GM23338 (cell line): ENCODE data around the gene EXOSC7.

Experiments
- CREB1 ChIP-seq: fragments of 250-450 bp; sonication (Bioruptor Pico); IDR thresholded peaks from 2 replicates; pipeline ENCODE4 v1.5.0; 2020; ENCODE audit warnings: low read depth, mild to moderate bottlenecking, moderate library complexity
- ETS1 ChIP-seq: IDR thresholded peaks from 2 replicates; pipeline ENCODE4 v1.6.1; 2016; ENCODE audit warnings: antibody characterized with exemption
- EZH2 ChIP-seq: fragments of 200-600 bp; sonication (generic); IDR thresholded peaks from one replicate; pipeline ENCODE4 v1.8.0; 2017; ENCODE audit warnings: antibody characterized with exemption, mild to moderate bottlenecking, low read depth; ENCODE audit not compliant: unreplicated experiment
- EZH2phosphoT487 ChIP-seq: fragments of 200-600 bp; sonication (generic); IDR thresholded peaks from one replicate; pipeline ENCODE4 v1.8.1; 2018; ENCODE audit warnings: antibody characterized with exemption; ENCODE audit not compliant: unreplicated experiment
- JUNB ChIP-seq: IDR thresholded peaks from one replicate; pipeline ENCODE4 v1.6.1; 2016; ENCODE audit warnings: antibody characterized with exemption; ENCODE audit not compliant: unreplicated experiment
- NANOG ChIP-seq: IDR thresholded peaks from 2 replicates; pipeline ENCODE4 v1.6.1; 2016; ENCODE audit warnings: antibody characterized with exemption, borderline replicate concordance
- POLR2AphosphoS5 ChIP-seq: IDR thresholded peaks from 2 replicates; pipeline ENCODE4 v1.6.1; 2016; ENCODE audit warnings: antibody characterized with exemption, low read depth
- STAT1 ChIP-seq: IDR thresholded peaks from one replicate; pipeline ENCODE4 v1.6.1; 2016; ENCODE audit warnings: antibody characterized with exemption; ENCODE audit not compliant: unreplicated experiment
- ZNF114 ChIP-seq: fragments of 250-450 bp; sonication (Bioruptor Pico); IDR thresholded peaks from 2 replicates; pipeline ENCODE4 v1.5.0; 2020; ENCODE audit warnings: mild to moderate bottlenecking, moderate library complexity
- ZNF331 ChIP-seq: fragments of 250-450 bp; sonication (Bioruptor Pico); IDR thresholded peaks from 2 replicates; pipeline ENCODE4 v1.5.0; 2020; ENCODE audit warnings: low read depth, mild to moderate bottlenecking, moderate library complexity
- TF ChIP-seq, protein P1 (sequence below), 2 experiments: fragments of 200-600 bp in 1 of 2; sonication (generic) in 1 of 2; conservative IDR thresholded peaks; 2 replicates each; pipeline versions ENCODE4 v1.5.1 to v1.6.1; 2016 to 2017; ENCODE audit warnings: antibody characterized with exemption in 2 of 2, low read depth in 2 of 2, mild to moderate bottlenecking in 2 of 2, moderate library complexity in 1 of 2
- TF ChIP-seq, protein P2 (sequence below): fragments of 250-450 bp; sonication (Bioruptor Pico); IDR thresholded peaks from 2 replicates; pipeline ENCODE4 v1.5.0; 2020; ENCODE audit warnings: mild to moderate bottlenecking, moderate library complexity
- TF ChIP-seq, protein P3 (sequence below): IDR thresholded peaks from one replicate; pipeline ENCODE4 v1.6.1; 2018; ENCODE audit warnings: antibody characterized with exemption; ENCODE audit not compliant: unreplicated experiment

GRCh38 chr3:44950275-44950734 lies 25.7 kb upstream of the EXOSC7 start:
- no peak for TF ChIP-seq EZH2
- TF ChIP-seq, protein P1, sequence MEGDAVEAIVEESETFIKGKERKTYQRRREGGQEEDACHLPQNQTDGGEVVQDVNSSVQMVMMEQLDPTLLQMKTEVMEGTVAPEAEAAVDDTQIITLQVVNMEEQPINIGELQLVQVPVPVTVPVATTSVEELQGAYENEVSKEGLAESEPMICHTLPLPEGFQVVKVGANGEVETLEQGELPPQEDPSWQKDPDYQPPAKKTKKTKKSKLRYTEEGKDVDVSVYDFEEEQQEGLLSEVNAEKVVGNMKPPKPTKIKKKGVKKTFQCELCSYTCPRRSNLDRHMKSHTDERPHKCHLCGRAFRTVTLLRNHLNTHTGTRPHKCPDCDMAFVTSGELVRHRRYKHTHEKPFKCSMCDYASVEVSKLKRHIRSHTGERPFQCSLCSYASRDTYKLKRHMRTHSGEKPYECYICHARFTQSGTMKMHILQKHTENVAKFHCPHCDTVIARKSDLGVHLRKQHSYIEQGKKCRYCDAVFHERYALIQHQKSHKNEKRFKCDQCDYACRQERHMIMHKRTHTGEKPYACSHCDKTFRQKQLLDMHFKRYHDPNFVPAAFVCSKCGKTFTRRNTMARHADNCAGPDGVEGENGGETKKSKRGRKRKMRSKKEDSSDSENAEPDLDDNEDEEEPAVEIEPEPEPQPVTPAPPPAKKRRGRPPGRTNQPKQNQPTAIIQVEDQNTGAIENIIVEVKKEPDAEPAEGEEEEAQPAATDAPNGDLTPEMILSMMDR (conservative IDR thresholded peaks at IDR 0.05; ENCODE audit: low read depth in 2 of 2), result no peak
- TF ChIP-seq EZH2phosphoT487, result no peak
- no peak for TF ChIP-seq NANOG
- TF ChIP-seq POLR2AphosphoS5, result no peak
- no peak for TF ChIP-seq CREB1 (CRISPR knock-in tag)
- no peak for TF ChIP-seq JUNB
- TF ChIP-seq, protein P2, sequence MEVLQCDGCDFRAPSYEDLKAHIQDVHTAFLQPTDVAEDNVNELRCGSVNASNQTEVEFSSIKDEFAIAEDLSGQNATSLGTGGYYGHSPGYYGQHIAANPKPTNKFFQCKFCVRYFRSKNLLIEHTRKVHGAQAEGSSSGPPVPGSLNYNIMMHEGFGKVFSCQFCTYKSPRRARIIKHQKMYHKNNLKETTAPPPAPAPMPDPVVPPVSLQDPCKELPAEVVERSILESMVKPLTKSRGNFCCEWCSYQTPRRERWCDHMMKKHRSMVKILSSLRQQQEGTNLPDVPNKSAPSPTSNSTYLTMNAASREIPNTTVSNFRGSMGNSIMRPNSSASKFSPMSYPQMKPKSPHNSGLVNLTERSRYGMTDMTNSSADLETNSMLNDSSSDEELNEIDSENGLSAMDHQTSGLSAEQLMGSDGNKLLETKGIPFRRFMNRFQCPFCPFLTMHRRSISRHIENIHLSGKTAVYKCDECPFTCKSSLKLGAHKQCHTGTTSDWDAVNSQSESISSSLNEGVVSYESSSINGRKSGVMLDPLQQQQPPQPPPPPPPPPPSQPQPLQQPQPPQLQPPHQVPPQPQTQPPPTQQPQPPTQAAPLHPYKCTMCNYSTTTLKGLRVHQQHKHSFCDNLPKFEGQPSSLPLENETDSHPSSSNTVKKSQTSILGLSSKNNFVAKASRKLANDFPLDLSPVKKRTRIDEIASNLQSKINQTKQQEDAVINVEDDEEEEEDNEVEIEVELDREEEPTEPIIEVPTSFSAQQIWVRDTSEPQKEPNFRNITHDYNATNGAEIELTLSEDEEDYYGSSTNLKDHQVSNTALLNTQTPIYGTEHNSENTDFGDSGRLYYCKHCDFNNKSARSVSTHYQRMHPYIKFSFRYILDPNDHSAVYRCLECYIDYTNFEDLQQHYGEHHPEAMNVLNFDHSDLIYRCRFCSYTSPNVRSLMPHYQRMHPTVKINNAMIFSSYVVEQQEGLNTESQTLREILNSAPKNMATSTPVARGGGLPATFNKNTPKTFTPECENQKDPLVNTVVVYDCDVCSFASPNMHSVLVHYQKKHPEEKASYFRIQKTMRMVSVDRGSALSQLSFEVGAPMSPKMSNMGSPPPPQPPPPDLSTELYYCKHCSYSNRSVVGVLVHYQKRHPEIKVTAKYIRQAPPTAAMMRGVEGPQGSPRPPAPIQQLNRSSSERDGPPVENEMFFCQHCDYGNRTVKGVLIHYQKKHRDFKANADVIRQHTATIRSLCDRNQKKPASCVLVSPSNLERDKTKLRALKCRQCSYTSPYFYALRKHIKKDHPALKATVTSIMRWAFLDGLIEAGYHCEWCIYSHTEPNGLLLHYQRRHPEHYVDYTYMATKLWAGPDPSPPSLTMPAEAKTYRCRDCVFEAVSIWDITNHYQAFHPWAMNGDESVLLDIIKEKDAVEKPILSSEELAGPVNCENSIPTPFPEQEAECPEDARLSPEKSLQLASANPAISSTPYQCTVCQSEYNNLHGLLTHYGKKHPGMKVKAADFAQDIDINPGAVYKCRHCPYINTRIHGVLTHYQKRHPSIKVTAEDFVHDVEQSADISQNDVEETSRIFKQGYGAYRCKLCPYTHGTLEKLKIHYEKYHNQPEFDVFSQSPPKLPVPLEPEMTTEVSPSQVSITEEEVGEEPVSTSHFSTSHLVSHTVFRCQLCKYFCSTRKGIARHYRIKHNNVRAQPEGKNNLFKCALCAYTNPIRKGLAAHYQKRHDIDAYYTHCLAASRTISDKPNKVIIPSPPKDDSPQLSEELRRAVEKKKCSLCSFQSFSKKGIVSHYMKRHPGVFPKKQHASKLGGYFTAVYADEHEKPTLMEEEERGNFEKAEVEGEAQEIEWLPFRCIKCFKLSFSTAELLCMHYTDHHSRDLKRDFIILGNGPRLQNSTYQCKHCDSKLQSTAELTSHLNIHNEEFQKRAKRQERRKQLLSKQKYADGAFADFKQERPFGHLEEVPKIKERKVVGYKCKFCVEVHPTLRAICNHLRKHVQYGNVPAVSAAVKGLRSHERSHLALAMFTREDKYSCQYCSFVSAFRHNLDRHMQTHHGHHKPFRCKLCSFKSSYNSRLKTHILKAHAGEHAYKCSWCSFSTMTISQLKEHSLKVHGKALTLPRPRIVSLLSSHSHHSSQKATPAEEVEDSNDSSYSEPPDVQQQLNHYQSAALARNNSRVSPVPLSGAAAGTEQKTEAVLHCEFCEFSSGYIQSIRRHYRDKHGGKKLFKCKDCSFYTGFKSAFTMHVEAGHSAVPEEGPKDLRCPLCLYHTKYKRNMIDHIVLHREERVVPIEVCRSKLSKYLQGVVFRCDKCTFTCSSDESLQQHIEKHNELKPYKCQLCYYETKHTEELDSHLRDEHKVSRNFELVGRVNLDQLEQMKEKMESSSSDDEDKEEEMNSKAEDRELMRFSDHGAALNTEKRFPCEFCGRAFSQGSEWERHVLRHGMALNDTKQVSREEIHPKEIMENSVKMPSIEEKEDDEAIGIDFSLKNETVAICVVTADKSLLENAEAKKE (CRISPR knock-in tag), result no peak
- TF ChIP-seq, protein P3, sequence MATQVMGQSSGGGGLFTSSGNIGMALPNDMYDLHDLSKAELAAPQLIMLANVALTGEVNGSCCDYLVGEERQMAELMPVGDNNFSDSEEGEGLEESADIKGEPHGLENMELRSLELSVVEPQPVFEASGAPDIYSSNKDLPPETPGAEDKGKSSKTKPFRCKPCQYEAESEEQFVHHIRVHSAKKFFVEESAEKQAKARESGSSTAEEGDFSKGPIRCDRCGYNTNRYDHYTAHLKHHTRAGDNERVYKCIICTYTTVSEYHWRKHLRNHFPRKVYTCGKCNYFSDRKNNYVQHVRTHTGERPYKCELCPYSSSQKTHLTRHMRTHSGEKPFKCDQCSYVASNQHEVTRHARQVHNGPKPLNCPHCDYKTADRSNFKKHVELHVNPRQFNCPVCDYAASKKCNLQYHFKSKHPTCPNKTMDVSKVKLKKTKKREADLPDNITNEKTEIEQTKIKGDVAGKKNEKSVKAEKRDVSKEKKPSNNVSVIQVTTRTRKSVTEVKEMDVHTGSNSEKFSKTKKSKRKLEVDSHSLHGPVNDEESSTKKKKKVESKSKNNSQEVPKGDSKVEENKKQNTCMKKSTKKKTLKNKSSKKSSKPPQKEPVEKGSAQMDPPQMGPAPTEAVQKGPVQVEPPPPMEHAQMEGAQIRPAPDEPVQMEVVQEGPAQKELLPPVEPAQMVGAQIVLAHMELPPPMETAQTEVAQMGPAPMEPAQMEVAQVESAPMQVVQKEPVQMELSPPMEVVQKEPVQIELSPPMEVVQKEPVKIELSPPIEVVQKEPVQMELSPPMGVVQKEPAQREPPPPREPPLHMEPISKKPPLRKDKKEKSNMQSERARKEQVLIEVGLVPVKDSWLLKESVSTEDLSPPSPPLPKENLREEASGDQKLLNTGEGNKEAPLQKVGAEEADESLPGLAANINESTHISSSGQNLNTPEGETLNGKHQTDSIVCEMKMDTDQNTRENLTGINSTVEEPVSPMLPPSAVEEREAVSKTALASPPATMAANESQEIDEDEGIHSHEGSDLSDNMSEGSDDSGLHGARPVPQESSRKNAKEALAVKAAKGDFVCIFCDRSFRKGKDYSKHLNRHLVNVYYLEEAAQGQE, result no peak
- no peak for TF ChIP-seq ZNF331 (CRISPR knock-in tag)
- no peak for TF ChIP-seq ZNF114 (CRISPR knock-in tag)
- no peak for TF ChIP-seq STAT1
- TF ChIP-seq ETS1, result no peak
